HG02763 (cell line): ENCODE data around the gene NTMT1.
"Not testable (repeated sequence)": the region's sequence is repeated elsewhere in the genome, so short reads cannot be mapped to it uniquely, and the experiment has no call there.

Source experiments
- ATAC-seq: cut with Tn5 transposase; IDR thresholded peaks from one replicate; pipeline ENCODE4 v1.9.1; 2021; ENCODE audit warnings: mild to moderate bottlenecking, moderate library complexity; ENCODE audit not compliant: unreplicated experiment

The NTMT1 gene

DNA sequence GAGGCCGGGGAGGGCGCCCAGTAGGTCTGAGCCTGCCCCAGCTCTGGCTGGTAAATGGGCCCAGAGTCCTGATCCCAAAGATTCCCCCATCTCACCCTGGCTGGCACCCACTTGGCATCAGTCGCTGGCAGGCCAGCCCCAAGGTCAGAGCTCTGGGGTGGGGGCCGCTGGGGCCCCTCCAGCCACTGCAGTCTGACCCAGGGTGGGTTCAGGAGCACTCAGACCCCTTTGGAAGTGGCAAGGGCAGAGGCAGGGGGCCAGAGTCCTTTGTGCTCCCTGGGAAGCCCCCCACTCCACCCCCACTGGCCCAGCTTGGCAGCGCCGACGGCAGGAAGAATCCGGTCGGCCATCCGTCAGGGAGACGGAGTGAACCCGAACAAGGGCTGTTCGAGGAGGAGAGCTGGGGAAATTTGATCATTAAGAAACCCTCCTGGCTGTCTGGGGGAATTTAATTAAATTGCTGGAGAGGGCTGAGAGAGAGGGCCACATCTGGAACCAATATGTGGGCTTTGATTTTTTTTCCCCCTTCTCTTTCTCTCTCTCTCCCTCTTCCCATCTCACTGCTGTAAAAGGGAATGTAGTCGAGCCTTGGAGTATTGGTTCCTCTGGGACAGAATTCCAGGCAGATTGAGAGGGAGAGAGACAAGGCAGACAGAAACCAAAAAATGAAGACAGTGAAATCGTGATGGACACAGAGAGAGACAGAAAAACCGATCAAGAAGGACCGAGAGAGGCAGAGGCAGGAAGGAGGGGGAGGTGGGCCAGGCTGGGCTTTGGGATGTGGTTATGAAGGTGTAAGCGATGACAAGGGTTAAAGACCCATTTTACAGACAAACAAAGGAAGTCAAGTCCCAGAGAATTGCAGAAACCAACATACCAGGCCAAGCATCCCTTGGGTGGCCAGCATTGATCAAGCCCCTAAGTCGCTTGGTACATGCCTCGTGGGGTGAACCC, 24.0 kb downstream of the NTMT1 start:
- ATAC-seq = no peak

DNA sequence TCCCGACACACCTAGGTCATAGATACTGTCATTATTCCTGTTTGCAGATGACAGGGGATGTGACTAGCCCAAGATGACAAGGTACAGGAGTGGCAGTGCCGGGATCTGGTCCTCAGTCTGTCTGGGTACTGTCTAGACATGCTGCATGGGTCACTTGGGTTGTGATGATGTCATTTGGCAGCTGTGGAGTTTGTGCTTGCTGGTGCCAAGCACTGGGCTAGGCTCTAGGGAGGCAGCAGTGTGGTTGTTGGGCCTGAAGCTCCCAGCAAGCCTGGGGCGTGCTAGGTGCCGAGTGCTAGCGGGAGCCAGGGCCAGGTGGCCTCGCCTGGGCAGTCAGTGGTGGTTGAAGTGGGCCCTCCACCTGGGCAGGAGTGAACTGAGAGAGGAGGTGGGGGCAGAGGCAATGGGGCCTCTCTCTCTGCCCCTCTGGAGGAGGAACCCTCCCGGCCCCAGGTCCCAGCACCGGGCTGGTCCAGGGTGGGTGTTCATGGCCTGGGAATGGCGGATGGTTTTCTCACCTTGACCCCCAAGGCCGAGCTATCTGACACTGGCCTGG, 24.8 kb downstream of the NTMT1 start:
- no peak for ATAC-seq

DNA sequence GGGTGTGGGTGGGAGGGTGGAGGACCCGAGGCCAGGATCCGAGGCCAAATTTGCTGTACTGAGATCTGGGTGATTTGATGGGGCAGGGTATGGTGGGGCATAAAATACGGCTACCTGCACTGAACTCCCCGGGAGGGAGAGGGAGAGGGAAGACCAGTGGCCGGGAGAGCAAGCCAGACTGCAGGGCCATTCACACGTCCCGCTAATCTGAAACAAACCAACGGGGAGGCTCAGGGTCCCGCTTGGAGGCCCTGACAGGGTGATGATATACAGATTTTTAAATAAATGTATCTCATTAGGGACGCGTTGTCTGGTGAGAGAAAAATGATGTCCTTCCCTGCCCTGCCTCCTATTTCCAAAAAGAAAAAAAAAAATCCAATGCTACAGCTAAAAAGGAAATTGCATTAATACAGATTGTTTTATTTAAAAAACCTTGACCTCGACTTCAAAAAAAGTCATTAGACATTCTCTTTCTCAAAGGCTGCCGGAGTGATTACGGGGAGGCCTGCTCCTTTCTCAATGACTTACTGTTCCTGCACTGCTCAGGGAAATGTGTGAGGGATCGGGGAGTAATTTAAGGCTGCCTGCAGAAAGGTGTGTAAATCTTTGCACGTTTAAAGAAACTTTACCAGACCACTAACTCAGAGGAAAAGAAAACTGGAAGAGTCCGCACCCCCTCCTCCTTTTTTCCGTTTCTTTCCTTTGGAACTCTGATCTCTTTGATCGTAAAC, 28.0 kb downstream of the NTMT1 start:
- no peak for ATAC-seq

DNA sequence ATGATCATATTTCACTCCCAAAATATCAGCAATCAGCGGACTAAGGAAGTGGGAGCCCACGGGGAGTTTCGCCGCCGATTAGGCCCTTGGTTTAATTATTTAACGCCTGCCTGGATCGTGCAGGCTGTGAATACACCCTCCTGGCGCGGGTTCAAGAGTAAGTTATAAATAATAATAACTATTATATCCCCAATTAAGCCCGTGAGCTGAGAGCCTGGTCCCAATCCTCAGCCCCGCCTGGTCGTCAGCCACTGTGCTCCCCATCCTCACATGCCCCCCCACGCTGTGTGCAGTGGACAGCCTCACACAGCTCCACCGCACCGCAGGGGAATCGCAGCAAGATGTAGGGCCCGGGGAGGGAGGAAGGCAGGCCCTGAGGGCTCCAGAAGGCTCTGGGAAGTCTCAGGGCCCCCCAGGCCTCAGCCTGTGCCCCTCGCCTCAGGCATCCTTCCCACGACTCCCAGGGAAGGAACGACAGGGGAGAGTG, 28.6 kb downstream of the NTMT1 start:
- no peak for ATAC-seq

DNA sequence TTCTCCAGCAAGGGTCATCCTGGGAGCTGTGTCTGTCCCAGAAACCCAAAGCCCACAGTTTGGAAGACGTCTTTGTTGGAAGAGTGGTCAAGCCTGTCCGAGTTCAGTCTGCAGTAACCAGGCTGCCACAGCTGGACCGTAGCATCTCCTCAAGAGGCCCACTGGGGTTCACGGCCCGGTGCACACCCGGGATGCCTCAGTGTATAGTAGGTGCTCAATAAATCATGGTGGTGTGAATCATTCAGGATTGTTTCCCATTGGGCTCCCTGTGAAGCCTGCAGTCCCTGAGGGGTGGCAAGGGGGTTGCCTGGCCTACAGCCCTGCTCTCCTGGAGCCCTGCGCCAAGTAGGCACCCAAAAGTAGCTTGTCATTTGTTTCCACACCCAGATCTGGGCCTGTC, 29.2 kb downstream of the NTMT1 start:
- ATAC-seq = no peak

DNA sequence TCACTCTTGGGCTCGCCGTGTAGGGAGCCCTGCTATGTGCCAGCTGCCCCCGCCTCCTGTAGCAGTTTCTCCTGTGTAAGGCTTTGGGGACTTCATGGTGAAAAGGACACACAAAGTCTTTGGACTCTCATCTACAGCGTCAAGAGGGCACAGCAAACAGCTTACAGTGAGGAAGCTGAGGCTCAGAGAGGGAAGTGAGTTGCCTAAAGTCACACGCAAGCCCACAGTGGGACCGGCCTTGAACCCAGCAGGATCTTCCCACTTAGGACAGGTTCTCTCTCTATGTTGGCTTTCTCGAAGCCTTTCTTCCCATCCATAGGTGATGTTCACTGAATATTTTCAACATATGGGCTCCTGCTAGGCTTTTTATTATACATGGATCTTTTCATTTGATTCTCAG, 29.7 kb downstream of the NTMT1 start:
- ATAC-seq = no peak

DNA sequence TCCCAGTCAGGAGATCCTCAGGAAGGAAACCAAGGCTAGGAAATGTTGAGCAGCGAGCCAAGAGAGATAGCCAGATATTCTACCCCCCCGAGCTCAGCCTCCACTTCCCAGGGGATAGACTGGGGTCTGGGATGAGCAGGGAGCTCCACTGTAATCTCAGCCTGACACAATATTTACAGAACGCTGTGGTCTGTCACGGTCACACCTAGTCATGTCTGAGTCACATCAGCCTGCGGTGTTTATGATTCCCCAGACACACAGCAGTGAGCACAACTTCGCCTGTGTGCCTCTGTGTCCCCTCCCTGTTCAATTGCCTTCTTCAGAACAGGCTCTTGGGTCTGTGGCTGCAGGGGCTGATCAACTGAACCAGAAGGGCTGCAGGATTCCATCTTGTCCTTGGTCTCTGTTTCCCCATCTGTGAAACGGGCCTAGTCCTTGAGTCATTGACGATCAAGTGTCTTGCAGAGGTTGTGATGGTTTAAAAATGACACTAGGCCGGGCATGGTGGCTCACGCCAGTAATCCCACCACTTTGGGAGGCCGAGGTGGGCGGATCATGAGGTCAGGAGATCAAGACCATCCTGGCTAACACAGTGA, 30.9 kb downstream of the NTMT1 start:
- no peak for ATAC-seq

DNA sequence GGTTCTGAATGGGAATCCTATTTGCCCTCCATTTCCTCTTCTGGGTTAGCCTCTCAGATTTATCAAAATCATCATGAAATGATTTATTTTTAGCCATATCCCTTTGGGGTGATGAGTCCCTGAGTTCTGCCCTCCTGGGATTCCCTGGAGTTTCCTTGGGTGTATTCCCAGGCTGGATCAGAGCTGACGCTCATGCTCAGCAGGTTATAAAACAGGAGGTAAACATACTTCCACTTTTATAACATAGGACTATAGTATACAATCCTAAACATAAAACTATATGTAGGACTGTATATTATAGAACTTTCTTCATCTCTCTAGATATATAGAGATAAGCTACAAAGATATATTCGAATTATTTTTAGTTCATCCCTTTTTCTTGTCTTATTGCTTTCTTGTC, 35.1 kb downstream of the NTMT1 start:
- no peak for ATAC-seq

DNA sequence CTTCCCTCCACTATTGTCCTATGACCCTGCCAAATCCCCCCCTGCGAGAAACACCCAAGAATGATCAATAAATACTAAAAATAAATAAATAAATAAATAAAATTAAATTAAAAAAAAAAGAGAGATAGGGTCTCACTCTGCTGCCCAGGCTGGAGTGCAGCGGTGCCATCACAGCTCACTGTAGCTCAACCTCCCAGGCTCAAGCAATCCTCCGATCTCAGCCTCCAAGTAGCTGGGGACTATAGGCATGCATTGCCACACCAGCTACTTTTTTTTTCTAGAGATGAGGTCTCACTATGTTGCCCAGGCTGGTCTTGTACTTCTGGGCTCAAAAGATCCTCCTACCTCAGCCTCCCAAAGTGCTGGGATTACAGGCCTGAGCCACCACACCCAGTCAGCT, 36.3 kb downstream of the NTMT1 start:
- ATAC-seq = not testable (repeated sequence)

DNA sequence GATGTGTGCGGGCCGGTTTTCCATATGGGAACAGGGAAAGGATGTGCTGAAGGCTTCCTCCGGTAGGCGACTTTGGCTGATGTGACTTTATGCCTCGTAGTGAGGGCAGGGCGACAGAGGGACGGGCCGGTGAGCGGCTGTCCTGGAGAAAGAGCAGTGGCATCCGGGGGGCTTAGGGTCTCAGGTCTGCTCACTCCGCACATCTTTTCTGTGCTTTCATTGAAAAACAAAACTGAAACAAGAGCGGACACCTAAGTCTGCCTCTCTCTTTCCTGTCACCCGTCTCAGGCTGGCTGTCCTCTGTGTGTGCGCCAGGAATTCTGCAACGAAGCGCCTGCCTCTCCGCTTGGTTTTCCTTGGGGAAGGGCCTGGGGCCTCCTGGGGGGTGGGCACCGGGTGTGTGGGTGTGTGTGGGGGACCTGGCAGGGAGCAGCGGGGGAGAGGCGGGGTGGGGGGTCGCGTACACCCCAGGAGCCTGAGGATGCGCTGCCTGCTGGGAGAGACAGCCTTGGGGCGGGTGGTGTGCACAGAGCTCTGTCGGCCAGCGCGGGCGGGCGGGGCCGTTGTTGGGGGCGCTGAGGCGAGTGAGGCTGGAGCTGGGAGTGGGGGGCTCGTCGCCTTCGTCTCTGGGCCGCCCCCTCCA, 38.9 kb downstream of the NTMT1 start:
- ATAC-seq = no peak

DNA sequence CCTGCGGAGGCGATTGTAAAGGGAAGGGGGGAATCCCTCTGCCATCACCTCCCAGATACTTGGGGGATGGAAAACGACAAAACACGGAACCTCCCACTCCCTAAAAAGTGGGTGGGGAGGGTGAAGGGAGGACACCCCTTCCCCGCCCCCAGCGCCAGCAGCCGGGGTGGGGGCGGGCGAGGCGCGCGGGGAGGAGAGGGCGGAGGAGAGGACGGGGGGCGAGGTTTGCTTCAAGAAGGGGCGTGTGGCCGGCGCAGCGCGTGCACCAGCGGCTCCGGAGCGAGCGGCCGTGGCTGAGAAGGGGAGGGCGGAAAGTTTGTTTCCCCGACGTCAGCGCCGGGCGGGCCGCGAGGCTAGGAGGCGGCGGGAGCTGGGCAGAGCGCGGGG, 39.4 kb downstream of the NTMT1 start, which contains the start of gene PRRX2:
Gene PRRX2 (plus strand): TSS at position 259 of the 387 bp plus-strand sequence. CDS start 221 bp downstream, outside the sequence.
- no peak for ATAC-seq

DNA sequence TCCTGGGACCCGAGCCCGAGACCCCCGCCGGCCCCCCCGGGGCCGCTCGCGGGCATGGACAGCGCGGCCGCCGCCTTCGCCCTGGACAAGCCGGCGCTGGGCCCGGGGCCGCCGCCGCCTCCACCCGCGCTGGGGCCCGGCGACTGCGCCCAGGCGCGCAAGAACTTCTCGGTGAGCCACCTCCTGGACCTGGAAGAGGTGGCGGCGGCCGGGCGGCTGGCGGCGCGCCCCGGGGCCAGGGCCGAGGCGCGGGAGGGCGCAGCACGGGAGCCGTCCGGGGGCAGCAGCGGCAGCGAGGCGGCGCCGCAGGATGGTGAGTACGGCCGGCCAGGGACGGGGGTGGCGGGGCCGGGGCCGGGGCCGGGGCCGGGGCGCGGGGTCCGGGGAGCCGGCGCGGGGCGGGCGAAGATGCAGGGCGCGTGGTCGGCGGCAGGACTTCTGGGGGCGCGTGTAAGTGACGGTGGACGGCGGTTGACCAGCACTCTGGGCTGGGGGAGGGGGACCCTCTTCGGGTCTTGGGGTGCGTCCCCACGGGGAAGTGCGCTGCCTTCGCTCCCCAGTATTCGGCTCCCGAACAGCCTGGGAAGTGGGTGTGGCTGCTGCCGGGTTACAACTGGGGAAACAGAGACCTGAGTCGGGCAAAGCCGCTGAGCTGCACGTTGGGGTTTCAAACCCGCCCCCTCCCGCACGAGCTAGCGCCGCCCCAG, 40.0 kb downstream of the NTMT1 start:
- ATAC-seq = no peak

DNA sequence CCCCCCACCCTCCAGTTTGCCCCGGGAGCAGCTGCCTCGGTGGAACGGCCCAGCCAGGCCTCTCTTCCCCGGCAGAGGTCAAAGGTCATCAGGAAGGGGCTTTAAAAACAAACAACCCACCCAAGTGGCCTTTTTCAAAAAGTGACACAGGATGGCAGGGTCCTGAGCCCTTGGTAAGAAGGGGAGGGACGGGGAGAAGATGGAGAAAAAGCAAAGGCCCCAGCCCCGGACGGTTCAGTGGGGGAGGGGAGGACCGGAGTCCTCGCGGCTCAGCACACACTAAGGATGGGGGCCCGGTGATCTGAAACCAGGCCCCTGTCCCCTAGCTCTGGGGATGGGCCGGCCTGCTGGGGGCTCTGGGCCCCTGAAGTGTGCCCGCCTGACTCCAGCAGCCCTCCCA, 40.6 kb downstream of the NTMT1 start:
- no peak for ATAC-seq

DNA sequence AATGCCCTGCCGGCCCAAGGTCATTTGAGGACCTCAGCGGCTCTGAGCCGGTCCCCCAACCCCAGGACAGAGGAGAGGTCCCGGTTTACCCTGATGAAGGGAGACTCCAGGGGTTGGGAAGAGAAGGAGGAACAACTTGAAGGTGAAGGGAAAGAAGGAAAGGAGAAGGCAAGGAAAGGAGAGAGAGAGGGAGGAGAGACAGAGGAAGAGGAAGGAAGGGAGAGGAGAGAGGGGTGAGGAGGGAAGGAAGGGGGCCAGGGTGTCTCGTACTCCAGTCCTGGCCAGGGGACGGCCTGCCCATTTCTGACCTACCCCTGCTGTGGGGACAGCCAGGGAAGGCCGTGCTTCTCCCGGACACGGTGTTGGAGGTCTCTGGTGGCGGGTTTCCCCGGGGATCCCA, 41.4 kb downstream of the NTMT1 start:
- ATAC-seq = no peak

DNA sequence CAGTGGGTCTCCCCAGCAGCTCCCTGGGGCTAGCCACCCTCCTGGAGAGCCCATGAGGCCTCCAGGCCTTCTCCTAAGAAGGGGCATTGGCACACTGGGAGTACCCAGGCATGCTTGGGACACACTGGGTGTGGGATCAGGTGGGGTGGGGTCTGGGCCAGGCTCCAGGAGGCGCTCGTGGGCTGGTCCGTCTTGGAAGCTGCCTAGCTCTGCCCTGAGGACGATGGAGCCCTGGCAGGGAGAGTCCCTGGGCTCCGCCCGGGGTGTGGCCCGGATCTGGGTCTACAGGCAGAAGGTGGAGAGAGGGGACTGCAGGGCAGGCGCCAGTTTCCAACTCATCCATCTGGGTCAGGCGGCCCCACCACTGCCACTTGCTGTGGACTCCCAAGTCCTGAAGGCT, 41.9 kb downstream of the NTMT1 start:
- ATAC-seq = no peak

DNA sequence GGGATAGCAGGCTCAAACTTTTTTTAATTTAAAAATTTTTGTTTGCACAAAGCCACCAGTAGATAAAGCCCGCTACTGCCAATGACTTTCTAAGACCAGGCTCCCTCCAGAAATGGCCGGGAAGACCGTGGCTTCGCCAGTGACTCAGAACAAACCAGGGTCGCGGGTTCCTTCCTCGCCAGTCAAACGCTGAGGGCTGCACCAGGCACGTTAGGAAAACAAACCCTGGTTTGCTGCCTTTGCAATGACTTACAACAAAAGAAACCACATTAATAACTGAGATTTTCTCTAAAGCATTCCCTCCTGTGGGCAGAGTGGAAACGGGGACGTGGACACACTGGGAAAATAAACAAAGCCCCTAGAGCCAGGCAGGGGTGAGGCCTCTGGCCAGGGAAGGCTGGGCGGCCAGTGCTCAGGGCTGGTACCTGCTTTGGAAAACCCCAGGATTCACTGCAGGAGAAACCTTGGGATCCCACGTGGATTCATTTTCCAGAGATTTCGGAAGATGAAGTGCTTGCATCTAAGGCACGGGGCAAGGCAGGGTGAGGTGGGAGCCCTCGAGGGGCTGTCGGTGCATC, 43.3 kb downstream of the NTMT1 start:
- no peak for ATAC-seq

DNA sequence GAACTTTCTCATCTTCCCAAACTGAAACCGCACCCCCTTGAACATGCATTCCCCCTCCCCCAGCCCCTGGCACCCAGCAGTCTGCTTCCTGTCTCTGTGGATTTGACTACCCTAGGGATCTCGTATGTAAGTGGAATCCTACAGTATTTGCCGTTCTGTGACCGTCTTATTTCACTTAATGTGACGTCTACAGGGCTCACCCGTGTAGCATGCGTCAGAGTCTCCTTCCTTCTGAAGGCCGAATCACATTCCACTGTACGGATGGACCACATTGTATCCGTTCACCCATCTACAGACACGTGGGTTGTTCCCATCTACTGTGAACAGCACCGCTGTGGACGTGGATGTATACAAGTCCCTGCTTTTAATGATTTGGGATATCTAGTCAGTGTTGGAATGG, 44.0 kb downstream of the NTMT1 start:
- no peak for ATAC-seq

DNA sequence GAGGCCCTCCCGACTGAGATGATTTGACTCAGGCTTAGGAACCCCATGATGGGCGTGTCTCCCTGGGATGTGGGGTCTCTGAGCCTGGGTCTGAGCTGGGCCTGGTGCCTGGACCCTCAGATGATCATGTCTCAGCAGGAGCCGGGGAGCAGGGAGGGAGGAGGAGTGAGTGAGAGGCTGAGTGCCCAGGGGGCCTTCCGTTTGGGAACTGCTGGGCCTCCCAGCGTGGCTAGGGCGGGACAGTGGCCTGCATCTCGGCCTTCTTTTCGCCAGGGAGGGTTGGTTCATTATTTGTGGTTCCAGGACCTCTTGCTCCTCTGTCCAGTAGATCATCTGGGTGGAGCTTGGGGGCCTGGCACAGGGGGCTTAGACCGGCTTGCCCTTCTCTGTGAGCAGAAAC, 45.1 kb downstream of the NTMT1 start:
- ATAC-seq = no peak

DNA sequence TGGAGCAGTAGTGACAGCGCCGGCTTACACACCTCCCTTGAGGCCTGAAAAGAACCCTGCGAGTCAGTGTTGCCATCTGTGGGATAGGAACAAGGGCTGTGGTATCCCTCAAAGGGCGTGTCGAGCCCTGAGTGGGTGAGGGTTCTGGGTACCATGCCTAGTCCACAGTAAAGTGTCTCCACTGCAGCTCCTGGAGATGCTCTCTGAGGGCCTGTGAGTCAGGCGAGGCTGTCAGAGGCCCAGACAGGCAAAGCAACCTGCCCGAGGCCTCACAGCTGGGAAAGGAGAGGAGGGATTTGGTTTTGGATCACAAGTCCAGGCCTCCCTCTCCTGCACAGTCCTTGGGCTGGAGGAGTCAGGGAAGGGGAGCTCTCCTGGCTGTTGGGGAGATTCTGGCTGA, 45.6 kb downstream of the NTMT1 start:
- no peak for ATAC-seq

DNA sequence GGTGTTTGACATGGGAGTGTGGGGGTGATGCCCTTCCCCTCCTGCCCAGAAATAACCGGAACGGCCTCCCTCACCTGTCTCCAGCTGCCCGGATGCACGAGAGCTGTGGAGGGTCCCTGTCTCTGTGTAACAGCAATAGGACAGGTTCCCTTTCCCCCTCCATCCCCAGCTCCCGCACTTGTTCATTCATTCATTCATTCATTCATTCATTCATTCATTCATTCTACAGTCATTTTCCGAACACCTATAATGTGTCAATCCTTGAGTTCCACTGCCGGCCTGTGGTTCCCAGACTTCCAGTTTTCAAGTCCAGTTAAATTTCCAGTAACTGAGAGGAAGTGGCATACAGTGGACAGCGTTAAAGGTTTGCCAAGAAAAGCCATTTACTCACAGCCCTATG, 46.7 kb downstream of the NTMT1 start:
- ATAC-seq = no peak
